HepG2 (cell line): ENCODE measurements around the gene TDRD9. TPM values are rescaled to one million over a fixed set of nuclear protein-coding genes. Genes with fewer than 3 reads are reported as not detected.

Experiments used
- BORCS8-MEF2B ChIP-seq: sonication (generic); formaldehyde crosslinking; IDR thresholded peaks from 2 replicates; pipeline ENCODE4 v1.8.0; 2022; ENCODE audit warnings: mild to moderate bottlenecking, missing genetic modification reagents
- CBX5 ChIP-seq: sonication (generic); formaldehyde crosslinking; IDR thresholded peaks from 2 replicates; pipeline ENCODE4 v1.4.0; 2020; ENCODE audit warnings: missing genetic modification reagents, borderline replicate concordance
- ELF1 ChIP-seq: sonication (generic); formaldehyde crosslinking; IDR thresholded peaks from 2 replicates; pipeline ENCODE4 v1.4.0; 2020; ENCODE audit warnings: missing genetic modification reagents
- FOSL2 ChIP-seq: sonication (generic); formaldehyde crosslinking; IDR thresholded peaks from 2 replicates; pipeline ENCODE4 v1.4.0; 2020; ENCODE audit warnings: missing genetic modification reagents
- HCFC1 ChIP-seq: fragments of 150-350 bp; IDR thresholded peaks from 2 replicates; pipeline ENCODE4 v1.6.1; 2014; ENCODE audit warnings: low read depth, low read length
- JUNB ChIP-seq: sonication (generic); formaldehyde crosslinking; IDR thresholded peaks from 2 replicates; pipeline ENCODE4 v1.8.0; 2022; ENCODE audit warnings: missing genetic modification reagents, mild to moderate bottlenecking, borderline replicate concordance
- MIER2 ChIP-seq: IDR thresholded peaks from 2 replicates; pipeline ENCODE4 v1.6.1; 2016; ENCODE audit warnings: missing biosample characterization, missing genetic modification reagents
- MXI1 ChIP-seq: IDR thresholded peaks from 3 replicates; pipeline ENCODE4 v1.6.1; 2012; ENCODE audit warnings: low read depth, low read length, inconsistent platforms, borderline replicate concordance
- MYNN ChIP-seq: sonication (generic); formaldehyde crosslinking; IDR thresholded peaks from 2 replicates; pipeline ENCODE4 v1.4.0; 2020; ENCODE audit warnings: mild to moderate bottlenecking, low read depth, missing genetic modification reagents
- PHF20 ChIP-seq: sonication (generic); formaldehyde crosslinking; IDR thresholded peaks from 2 replicates; pipeline ENCODE4 v1.5.0; 2020; ENCODE audit warnings: mild to moderate bottlenecking, missing genetic modification reagents
- PHF21A ChIP-seq: sonication (generic); formaldehyde crosslinking; IDR thresholded peaks from 2 replicates; pipeline ENCODE4 v1.5.0; 2020; ENCODE audit warnings: mild to moderate bottlenecking, missing genetic modification reagents
- RFXANK ChIP-seq: IDR thresholded peaks from 2 replicates; pipeline ENCODE4 v1.6.1; 2016
- SOX5 ChIP-seq: IDR thresholded peaks from 2 replicates; pipeline ENCODE4 v1.6.1; 2016; ENCODE audit warnings: borderline replicate concordance
- SPEN ChIP-seq: sonication (generic); formaldehyde crosslinking; IDR thresholded peaks from 2 replicates; pipeline ENCODE4 v1.5.1; 2020; ENCODE audit warnings: low read depth, mild to moderate bottlenecking, missing genetic modification reagents
- SRSF4 ChIP-seq: fragments of 200-400 bp; formaldehyde crosslinking; IDR thresholded peaks from one replicate; pipeline ENCODE4 v1.6.1; 2018; ENCODE audit warnings: mild to moderate bottlenecking, low read depth, low read length, moderate library complexity; ENCODE audit not compliant: poor library complexity, severe bottlenecking
- ZFP37 ChIP-seq: sonication (generic); formaldehyde crosslinking; IDR thresholded peaks from 2 replicates; pipeline ENCODE4 v1.4.0; 2020; ENCODE audit warnings: missing genetic modification reagents, borderline replicate concordance
- ZNF230 ChIP-seq: sonication (generic); formaldehyde crosslinking; IDR thresholded peaks from 2 replicates; pipeline ENCODE4 v1.4.0; 2020; ENCODE audit warnings: mild to moderate bottlenecking, missing genetic modification reagents
- ZNF350 ChIP-seq: sonication (generic); formaldehyde crosslinking; IDR thresholded peaks from 2 replicates; pipeline ENCODE4 v1.4.0; 2020; ENCODE audit warnings: mild to moderate bottlenecking, low read depth, missing genetic modification reagents, borderline replicate concordance
- polyA plus RNA-seq, 8 experiments: library from polyadenylated mRNA; depleted of rRNA in 3 of 8; stranded (reverse) in 7 of 8; unstranded in 1 of 8; fragments of >200 nt; fragmentation: Illumina TruSeq in 4 of 8; extraction: Trizol in 4 of 8; gene quantifications; 2 replicates each; pipeline versions ENCODE4 v1.2.1 to v1.2.3, GENCODE V29; 2011 to 2016; ENCODE audit warnings: low read depth in 4 of 8, missing spikeins in 1 of 8, mixed read lengths in 1 of 8; ENCODE audit not compliant: insufficient read depth in 1 of 8
- total RNA-seq, 5 experiments: library from RNA; depleted of rRNA; stranded (reverse); fragments of >200 nt; fragmentation: Illumina TruSeq; extraction: Trizol; gene quantifications; 2 replicates each; pipeline ENCODE4 v1.2.3, GENCODE V29; 2016; ENCODE audit warnings: low read depth in 1 of 5
- TF ChIP-seq, protein P1 (sequence below), 2 experiments: fragments of 450-650 bp in 1 of 2; sonication (generic) in 1 of 2; formaldehyde crosslinking; IDR thresholded peaks; 2 replicates each; pipeline versions ENCODE4 v1.5.0 to v1.8.0; 2020 to 2022; ENCODE audit warnings: mild to moderate bottlenecking in 1 of 2, missing genetic modification reagents in 1 of 2
- TF ChIP-seq, protein P2 (sequence below): sonication (generic); formaldehyde crosslinking; conservative IDR thresholded peaks from 2 replicates; pipeline ENCODE4 v1.4.0; 2020; ENCODE audit warnings: missing genetic modification reagents
- TF ChIP-seq, protein P3 (sequence below): IDR thresholded peaks from 2 replicates; pipeline ENCODE4 v1.6.1; 2018; ENCODE audit warnings: missing genetic modification reagents, mild to moderate bottlenecking, missing compliant biosample characterization
- TF ChIP-seq, protein P4 (sequence below): sonication (generic); formaldehyde crosslinking; IDR thresholded peaks from 2 replicates; pipeline ENCODE4 v1.8.0; 2023; ENCODE audit warnings: mild to moderate bottlenecking, missing genetic modification reagents
- TF ChIP-seq, protein P5 (sequence below): sonication (generic); formaldehyde crosslinking; IDR thresholded peaks from 2 replicates; pipeline ENCODE4 v1.5.1; 2020; ENCODE audit warnings: mild to moderate bottlenecking, missing genetic modification reagents, moderate library complexity

The TDRD9 gene
- total and polyA plus RNA-seq, 2 of the 13 experiments (the other 11 are each of a cell fraction or from before 2014, with no cell fraction given): not detected

DNA sequence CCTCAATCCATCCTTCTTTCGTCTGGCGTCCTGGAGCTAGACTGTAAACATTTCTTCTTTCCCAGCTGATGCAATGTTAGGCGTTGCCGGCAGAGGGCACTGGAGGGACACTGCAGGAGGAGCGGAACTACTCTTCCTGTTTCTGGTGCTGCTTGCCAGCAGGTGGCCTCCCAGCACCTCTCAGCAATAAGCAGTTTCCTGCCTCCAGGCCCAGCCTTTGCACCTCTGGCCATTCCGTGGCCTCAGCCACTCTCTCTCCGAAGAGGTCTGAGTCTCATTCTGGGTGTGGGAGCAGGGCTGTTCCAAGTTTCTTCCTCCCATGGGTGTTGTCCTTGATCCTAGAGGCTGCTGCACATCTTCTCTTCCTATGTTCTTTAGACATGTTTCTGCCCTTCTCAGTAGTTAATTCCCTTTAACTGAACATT, 149.8 kb downstream of the TDRD9 start (continued):
- TF ChIP-seq, protein P1, sequence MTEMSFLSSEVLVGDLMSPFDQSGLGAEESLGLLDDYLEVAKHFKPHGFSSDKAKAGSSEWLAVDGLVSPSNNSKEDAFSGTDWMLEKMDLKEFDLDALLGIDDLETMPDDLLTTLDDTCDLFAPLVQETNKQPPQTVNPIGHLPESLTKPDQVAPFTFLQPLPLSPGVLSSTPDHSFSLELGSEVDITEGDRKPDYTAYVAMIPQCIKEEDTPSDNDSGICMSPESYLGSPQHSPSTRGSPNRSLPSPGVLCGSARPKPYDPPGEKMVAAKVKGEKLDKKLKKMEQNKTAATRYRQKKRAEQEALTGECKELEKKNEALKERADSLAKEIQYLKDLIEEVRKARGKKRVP (CRISPR knock-in tag; IDR thresholded peaks at IDR 0.05): peak; percentile 53 to 87; a peak in 2 of 4 replicates
- no peak for TF ChIP-seq MYNN (CRISPR knock-in tag)
- peak; percentile 40; the same call in 1 of the 2 replicates for TF ChIP-seq PHF21A (CRISPR knock-in tag)
- peak; percentile 78; the same call in 1 of the 2 replicates for TF ChIP-seq MIER2 (CRISPR knock-in tag)
- TF ChIP-seq MXI1: peak; percentile 31; the same call in 1 of the 3 replicates
- peak; percentile 66; the same call in 1 of the 2 replicates for TF ChIP-seq SPEN (CRISPR knock-in tag)
- TF ChIP-seq, protein P2, sequence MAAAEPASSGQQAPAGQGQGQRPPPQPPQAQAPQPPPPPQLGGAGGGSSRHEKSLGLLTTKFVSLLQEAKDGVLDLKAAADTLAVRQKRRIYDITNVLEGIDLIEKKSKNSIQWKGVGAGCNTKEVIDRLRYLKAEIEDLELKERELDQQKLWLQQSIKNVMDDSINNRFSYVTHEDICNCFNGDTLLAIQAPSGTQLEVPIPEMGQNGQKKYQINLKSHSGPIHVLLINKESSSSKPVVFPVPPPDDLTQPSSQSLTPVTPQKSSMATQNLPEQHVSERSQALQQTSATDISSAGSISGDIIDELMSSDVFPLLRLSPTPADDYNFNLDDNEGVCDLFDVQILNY: no peak
- TF ChIP-seq ELF1 (CRISPR knock-in tag): peak; percentile 93
- TF ChIP-seq SOX5 (CRISPR knock-in tag): peak; percentile 55; the same call in 1 of the 2 replicates
- no peak for TF ChIP-seq SRSF4
- no peak for TF ChIP-seq ZNF230 (CRISPR knock-in tag)
- TF ChIP-seq, protein P3, sequence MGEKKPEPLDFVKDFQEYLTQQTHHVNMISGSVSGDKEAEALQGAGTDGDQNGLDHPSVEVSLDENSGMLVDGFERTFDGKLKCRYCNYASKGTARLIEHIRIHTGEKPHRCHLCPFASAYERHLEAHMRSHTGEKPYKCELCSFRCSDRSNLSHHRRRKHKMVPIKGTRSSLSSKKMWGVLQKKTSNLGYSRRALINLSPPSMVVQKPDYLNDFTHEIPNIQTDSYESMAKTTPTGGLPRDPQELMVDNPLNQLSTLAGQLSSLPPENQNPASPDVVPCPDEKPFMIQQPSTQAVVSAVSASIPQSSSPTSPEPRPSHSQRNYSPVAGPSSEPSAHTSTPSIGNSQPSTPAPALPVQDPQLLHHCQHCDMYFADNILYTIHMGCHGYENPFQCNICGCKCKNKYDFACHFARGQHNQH (CRISPR knock-in tag): peak; percentile 62; the same call in 1 of the 2 replicates
- 0 out of 2 replicates have a peak, but pooled peaks have one; percentile 54 for TF ChIP-seq PHF20 (CRISPR knock-in tag)
- 0 out of 2 replicates have a peak, but pooled peaks have one; percentile 40 for TF ChIP-seq RFXANK (CRISPR knock-in tag)
- TF ChIP-seq FOSL2 (CRISPR knock-in tag): peak; percentile 41
- TF ChIP-seq BORCS8-MEF2B (CRISPR knock-in tag): no peak
- TF ChIP-seq ZFP37 (CRISPR knock-in tag): no peak
- TF ChIP-seq, protein P4, sequence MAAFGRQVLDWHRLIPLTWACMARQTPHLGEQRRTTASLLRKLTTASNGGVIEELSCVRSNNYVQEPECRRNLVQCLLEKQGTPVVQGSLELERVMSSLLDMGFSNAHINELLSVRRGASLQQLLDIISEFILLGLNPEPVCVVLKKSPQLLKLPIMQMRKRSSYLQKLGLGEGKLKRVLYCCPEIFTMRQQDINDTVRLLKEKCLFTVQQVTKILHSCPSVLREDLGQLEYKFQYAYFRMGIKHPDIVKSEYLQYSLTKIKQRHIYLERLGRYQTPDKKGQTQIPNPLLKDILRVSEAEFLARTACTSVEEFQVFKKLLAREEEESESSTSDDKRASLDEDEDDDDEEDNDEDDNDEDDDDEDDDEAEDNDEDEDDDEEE: 0 out of 2 replicates have a peak, but pooled peaks have one; percentile 35
- TF ChIP-seq HCFC1: no peak
- TF ChIP-seq ZNF350: peak; percentile 44; the same call in 1 of the 2 replicates
- TF ChIP-seq, protein P5, sequence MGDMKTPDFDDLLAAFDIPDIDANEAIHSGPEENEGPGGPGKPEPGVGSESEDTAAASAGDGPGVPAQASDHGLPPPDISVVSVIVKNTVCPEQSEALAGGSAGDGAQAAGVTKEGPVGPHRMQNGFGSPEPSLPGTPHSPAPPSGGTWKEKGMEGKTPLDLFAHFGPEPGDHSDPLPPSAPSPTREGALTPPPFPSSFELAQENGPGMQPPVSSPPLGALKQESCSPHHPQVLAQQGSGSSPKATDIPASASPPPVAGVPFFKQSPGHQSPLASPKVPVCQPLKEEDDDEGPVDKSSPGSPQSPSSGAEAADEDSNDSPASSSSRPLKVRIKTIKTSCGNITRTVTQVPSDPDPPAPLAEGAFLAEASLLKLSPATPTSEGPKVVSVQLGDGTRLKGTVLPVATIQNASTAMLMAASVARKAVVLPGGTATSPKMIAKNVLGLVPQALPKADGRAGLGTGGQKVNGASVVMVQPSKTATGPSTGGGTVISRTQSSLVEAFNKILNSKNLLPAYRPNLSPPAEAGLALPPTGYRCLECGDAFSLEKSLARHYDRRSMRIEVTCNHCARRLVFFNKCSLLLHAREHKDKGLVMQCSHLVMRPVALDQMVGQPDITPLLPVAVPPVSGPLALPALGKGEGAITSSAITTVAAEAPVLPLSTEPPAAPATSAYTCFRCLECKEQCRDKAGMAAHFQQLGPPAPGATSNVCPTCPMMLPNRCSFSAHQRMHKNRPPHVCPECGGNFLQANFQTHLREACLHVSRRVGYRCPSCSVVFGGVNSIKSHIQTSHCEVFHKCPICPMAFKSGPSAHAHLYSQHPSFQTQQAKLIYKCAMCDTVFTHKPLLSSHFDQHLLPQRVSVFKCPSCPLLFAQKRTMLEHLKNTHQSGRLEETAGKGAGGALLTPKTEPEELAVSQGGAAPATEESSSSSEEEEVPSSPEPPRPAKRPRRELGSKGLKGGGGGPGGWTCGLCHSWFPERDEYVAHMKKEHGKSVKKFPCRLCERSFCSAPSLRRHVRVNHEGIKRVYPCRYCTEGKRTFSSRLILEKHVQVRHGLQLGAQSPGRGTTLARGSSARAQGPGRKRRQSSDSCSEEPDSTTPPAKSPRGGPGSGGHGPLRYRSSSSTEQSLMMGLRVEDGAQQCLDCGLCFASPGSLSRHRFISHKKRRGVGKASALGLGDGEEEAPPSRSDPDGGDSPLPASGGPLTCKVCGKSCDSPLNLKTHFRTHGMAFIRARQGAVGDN (CRISPR knock-in tag): peak; percentile 43
- TF ChIP-seq CBX5 (CRISPR knock-in tag): peak; percentile 91
- no peak for TF ChIP-seq JUNB (CRISPR knock-in tag)
